ENCODE measurements around the gene GSE1.

Gene GSE1

DNA sequence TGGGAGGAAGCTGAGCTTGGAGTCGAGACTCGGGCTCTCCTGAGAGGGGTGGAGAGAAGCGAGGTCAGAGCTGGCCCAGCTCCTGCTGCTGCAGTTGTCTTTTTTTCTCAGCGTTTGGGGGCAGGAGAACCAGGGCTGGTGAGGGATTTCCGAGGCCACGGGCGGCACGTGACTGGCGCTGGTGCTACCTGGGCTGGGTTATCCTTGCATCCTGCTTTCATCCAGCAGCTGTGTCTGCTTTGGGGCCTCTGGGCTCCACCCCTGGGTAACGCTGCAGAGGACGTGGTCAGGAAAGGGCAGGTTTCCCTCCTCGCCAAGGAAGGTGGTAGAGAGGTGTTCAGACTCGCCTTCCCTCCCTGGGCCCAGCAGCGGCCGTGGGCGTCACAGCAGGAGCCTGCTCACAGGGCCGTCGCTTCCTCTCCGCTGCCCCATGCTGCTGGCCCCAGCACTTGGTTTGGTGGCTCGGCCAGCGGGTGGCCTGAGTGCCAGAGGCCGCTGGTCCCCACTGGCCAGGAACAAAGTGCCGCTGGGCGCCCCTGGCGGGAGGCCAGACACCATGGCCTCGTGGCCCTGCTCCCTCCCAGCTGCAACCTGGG, 22.5 kb downstream of the GSE1 start:
- no peak for DNase-seq (ENCODE audit: low spot score)

DNA sequence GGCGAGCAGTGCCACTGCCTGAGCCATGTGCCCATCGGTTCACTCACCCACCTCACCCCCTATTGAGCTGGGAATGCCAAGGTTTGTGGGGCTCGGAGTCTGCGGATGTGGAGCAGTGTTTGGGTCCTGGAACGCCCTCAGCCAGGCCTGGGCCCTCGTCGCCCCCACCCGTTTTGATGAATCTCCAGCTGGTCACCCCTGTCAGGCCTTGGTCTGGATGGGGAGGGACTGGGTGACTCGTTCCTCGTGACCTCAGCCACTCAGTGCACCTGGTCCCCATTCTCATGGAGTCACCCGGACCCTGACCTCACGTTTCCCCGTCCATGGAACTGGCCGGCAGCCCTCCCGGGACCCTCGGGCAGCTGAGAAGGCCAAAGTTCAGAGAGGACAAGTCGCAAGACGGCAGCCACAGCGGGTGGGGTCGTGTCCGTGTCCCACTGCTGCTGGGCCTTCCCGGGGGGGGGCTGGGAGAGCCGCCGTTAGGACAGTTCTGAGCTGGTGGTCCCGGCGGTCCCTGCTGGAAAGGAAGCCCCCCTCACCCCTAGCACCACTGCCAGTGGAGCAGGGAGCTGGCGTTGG, 23.2 kb downstream of the GSE1 start:
- DNase-seq (ENCODE audit: low spot score): no peak

DNA sequence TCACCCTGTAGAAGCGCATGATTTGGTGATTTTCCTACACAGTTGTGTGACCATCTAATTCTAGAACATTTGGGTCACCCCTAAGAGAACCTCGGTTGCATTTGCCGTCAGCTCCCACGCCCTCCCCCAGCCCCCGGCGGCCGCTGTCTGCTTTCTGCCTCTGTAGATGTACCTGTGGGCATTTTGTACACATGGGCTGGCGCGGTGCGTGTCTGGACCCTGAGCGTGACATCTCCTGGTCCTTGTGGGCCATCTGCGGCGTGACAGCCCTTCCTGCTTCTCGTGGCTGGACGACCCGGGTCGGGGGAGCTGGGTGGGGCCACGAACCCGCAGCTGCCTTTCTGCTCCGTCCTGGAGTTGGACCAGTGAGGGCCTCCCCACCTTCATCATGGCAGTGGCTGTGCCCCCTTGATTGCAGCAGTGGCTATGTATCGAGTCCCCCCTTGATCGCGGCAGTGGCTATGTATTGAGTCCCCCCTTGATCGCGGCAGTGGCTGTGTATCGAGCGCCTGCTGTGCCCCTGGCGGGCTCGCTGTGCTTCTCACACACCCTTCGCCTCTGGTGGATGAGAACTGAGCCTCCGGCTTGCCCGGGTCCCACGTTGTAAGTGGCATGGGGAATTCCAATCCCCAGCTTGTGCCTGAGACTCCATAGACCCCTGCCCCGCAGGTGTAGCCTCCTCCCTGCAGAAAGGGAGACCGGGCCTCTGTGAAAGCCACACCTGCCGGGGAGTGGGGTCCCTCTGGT, 24.1 kb downstream of the GSE1 start:
- DNase-seq (ENCODE audit: low spot score): no peak

DNA sequence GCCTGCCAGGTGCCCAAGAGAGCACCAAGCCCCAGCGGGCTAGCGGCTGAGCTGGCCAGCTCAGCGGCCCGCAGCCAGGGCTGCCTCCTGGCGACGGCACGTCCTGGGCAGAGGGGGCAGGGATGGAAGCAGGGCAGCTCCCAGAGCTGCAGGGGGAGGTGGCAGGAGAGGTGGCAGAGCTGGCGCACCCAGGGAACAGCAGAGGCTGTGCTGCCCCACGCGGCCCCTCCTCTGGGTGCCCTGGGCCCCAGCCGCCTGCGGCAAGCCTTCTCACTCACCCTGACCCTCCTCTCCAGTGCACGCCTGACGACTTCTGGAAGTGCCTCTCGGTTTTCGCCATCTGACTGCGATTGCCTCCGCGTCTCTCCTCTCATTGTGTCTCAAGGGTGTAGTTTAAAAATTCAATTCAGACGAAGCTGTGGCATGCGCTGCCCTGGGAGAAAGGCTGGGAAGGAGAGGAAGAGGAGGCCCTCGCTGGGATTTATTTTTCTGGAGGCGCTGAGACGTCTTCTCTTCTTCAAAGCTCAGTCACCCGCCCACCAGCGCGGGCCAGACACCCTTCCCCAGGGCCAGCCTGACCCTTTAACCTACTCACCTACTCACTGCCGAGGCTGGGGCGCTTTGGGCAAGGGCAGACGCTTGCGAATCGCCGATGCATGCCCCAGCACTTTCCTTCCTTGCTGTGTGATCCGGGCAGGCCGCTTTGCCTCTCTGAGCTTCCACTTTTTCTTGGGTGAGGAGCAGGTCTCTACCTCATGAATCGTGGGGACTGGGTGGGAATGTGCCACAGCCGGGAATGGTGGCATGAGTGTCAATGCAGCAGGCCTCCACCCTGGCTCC, 24.9 kb downstream of the GSE1 start:
- no peak for DNase-seq (ENCODE audit: low spot score)

DNA sequence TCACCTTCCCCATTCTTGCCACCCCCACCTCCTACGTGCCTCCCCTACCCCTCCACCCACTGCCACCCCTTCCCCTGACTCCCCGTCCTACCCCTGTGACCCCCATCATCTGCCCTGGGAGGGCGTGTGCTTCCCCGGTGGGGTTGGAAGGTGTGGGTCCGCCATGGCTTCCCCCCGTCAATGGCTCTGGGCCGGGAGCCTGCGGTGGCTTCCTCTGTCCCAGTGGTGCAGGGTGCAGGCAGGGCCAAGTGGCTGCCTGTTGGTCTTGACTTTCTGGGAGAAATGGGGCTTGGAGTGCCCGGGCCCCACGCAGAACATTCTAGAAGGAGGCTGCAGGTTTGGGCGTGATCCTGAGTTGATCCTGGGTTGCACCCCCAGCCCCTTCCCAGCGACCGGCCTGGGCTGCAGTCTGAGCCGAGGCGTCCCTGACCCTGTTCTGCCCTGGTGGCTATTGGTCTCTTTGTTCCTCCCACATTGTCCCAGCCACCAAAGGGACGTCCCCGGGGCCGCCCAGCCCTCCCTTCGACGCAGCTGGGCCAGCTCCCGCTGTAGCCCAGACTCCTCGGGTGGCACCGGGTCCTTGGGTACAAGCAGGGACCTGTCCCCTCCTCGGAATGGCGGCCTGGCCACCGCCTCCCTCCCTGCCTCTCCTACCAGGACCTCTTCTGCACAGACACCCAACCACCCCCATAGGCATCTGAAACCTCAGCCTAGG, 25.7 kb downstream of the GSE1 start:
- DNase-seq (ENCODE audit: low spot score): no peak

DNA sequence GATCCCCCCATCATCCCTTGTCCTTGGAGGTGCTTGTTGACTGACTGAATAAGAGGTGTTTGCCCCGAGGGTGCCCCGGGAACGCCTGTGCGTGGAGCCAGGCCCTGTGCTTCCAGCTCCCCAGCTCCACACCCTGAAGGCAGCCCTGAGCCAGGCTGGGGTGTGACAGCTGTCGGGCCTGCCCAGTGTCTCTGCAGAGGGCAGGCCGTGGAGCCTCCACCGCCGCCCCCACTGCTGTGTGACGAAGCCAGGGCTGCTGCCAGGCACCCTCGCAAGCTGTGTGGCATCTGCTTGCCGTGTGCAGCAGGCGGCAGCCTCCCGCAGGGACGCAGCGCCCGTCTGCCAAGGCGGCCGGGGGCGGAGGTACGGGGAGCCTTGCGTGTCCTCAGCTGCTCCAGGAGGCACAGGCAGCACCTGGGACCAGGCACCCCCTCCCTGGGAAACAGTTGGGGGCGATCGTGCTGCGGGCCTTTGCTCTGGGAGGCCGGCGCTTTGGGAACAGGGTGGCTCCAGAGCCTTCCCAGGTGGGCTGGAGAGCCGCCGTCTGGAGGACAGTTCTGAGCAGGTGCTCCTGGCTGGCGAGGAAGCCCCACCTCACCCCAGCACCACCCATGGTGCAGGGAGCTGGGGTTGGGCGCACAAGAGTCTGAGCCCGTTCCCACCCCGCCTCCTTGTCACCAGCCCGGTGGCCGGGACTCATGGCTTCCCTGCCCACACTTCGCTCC, 26.6 kb downstream of the GSE1 start:
- DNase-seq (ENCODE audit: low spot score): no peak

DNA sequence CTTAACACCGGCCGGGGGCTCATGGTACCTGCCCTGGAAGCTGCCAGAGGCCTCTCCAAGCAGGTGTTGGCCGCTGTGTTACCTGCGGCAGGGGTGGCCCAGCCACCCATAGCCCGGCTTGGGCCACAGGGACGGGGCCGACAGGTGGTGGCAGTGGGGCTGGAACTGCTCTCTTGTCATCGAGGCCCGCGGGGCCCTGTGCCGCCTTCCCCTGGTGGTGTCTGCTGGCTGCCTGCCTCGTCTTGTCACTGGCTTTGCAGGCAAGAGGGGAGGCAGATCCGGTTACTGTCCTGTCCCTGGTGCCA, 27.1 kb downstream of the GSE1 start:
- no peak for DNase-seq (ENCODE audit: low spot score)

DNA sequence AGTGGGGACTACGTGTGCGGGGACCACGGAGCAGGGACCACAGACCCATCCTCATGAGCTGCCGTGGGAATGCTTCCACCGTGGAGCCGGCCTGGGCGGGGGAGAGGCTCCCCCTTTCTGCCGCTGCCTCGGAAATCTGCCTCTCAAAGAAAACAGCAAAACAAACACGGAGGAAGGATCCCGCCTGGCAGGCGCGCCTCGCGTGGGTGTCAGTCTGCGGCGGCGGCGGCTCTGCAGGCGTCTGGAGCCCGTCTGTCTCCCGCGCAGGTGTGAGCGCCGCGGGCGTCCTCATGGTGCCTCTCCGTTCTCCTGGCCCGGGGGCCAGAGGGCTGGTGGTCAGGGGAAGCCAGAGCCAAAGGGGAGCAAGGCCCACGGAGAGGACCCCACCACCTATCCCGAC, 27.5 kb downstream of the GSE1 start:
- no peak for DNase-seq (ENCODE audit: low spot score)

DNA sequence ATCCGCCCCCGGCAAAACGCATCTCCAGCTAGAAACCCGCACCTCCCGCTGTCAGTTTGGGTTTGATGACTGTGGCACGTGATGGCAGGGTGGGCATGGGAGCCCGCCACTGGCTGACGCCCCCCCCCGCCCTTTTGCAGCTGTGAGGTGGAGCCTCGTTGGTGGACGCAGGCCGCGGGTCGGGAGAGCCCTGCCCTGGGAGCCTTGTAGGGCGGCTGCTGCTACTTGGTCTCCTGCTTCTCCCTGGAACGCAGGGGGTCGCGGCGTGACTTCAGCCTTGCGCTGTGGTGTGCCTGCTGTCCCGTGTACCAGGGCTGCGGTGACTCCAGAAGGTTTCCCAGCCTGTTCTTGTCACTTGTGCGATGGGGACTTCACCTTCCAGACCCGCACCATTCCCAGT, 28.2 kb downstream of the GSE1 start:
- DNase-seq (ENCODE audit: low spot score): no peak

DNA sequence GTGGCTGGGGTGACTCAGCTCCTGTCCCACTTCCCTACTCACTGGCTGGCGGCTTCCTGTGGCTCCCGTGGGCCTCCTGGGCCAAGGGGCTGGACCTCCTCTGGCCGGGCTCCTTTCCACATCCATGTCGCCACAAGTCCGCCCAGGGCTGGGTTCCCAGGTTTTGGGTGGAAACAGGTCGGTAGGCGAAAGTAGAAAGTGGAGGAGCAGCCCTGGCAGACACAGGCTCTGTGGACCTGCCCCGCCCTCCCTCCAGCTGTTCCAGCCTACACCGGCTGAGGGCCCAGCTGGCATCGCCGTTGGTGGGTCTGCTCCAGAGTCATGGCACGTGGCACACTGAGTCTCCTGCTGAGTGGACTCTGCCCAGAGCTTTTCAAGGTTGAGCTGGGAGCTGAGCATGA, 28.7 kb downstream of the GSE1 start:
- DNase-seq (ENCODE audit: low spot score): no peak

DNA sequence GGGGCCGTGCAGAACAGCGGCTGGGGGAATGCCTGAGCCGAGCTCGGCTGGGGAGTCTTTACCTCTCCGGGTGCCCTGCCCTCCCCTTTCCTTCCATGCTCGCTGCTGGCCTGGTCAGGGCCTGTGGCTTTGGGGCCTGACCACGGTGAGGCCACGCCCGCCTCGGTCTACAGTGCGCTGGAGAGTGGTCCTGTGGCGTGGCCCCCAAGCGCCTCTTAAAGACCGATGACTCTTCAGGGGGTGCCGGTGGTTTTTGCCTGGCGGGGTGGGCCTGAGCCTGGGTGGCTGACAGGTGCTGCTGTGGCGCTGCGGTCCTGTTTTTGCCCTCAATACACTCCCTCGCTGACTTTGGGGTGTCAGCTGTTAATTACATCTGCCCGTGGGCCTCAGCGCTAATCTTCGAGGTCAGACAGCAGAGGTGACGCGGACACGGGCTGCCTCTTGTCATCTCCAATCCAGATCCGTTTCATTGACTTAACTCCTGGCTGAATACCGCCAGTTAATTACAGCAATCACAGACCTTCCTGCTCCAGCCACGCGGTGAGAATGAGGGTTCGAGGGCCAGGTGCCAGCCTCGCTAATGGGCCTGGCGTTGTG, 29.7 kb downstream of the GSE1 start:
- DNase-seq (ENCODE audit: low spot score): no peak

DNA sequence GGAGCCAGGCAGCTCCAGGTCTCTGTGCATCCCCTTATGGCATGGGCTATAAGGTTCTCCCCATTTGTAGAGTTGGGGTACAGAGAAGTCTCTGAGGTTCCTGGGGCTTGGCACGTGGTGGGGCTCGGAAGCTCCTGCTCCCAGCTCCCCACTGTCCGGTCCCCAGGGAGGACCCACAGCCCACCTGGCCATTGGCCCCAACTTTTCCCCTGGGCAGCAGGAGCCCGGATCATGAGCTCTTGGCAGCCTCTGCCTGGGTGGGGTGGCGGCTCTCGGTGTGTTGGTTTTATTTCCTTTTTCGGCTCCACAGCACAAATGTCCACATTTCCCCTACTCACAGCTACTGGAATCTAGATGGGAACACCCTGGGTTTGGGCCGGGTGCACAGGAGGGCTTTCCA, 30.5 kb downstream of the GSE1 start:
- no peak for DNase-seq (ENCODE audit: low spot score)

DNA sequence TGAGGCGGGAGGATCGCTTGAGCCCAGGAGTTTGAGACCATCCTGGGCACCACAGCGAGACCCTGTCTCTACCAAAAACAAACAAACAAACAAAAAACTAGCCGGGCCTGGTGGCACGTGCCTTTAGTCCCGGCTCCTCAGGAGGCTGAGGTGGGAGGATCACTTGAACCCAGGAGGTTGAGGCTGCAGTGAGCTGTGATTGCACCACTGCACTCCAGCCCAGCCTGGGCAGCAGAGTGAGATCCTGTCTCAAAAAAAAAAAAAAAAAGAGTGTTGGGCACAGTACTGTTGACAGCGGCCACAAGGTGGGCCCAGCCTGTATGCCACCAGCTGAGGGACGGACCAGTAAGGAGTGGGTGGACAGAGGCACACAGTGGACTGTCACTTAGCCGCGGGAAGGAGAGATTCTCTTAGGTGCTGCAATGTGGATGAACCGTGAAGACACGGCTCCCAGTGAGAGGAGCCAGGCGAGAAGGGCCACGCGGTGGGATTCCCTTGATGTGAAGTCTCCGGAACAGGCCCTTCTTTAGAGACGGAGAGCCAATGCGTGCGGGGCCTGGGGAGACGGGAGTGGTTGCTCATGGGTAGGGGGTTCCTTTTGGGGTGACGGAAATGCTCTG, 31.1 kb downstream of the GSE1 start:
- no peak for DNase-seq (ENCODE audit: low spot score)

DNA sequence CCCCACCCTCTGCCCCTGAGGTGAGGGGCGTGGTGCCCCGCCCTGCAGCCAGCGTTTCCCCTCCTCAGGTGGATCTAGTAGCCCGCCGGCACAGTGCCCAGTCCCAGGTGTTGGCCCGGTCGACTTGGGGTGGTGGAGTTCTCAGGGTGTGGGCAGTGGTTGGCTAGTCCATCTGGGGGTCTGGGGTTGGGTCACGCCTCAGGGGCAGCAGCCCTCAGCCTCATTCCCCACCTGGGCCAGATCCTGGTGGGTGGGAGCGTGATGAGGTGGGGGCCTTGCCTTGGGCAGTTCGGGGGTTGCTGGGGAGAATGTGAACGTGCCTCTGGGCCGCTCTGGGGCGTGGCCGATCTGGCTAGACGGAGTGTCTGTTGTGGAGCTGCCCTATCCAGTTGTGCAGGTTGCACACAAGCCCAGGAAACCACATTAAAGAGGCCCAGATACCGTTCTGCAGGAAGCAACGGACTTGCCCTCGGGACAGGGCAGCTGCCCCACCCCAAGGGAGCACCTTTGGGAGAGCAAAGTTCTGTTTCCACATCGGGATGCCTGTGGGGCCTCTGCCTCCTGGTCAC, 32.0 kb downstream of the GSE1 start:
- no peak for DNase-seq (ENCODE audit: low spot score)

DNA sequence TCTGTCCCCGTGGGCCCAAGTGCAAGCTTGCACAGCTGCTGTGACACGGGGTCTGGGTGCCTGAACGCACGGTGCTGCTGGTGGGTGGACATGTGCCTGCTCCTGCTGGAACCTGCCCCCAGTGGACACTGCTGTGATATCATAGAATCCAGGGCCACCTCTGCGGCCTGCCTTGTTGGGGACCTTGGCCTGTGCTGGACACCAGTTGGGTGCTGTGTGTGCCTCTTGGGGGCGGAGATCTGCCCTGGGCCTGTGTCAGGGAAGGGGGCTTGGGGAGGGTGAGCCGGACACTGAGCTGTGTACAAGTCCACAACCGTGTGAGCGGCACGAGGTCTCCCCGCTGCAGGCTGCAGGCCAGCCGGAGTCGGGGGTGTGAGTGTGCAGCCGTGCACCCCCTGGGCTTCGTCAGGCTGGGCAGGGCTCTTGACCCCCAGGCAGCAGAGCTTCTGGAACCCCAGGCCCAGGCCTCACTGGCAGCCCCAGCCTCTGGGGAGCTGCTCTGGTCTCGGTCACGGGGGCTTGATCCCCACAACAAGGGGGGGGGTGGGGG, 33.3 kb downstream of the GSE1 start:
- DNase-seq (ENCODE audit: low spot score): no peak

DNA sequence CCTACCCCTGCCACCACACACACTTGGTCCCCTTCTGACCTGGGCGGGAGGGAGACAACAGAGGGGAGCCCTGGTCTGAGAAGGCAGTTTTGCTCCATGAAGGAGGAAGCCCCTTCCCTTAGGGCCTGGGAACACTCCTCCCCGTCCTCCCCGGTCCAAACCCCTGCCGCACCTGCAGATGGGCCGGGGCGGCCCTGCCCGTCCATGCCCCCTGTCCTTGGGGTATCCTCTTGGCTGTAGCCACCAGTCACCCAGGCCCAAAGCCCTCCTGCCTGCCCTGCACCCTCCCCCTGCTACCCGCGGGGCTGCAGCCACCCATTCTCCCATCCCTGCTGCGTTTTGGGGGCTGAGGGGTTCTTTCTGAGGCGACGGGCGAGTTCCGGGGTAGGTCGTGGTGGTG, 33.9 kb downstream of the GSE1 start:
- no peak for DNase-seq (ENCODE audit: low spot score)

DNA sequence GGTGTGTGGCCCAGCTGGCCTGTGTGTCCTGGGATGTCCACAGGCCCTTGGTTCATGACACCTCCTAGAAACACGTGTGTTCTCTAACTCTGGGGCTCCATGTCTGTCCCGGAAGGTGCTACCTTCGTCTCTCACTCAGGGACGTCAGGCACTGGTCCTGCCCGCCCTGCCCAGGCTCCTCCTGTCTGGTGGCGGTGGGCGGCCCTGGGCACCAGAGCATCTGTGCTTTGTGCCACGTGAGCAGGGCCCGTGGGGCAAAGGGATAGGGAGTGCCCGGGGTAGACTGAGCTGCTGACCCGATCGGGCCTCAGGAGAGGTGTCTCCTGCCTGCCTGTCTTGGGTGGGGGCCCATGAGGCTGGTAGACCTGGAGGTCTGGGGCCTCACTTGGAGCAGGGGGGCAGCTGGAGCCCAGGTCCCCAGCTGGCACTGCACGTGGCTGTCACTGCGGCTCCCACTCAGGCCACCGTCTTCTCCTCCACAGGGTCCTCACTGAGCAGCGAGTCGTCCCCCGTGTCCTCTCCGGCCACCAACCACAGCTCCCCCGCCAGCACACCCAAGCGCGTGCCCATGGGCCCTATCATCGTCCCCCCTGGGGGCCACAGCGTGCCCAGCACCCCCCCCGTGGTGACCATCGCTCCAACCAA, 35.1 kb downstream of the GSE1 start:
- DNase-seq (ENCODE audit: low spot score): no peak

DNA sequence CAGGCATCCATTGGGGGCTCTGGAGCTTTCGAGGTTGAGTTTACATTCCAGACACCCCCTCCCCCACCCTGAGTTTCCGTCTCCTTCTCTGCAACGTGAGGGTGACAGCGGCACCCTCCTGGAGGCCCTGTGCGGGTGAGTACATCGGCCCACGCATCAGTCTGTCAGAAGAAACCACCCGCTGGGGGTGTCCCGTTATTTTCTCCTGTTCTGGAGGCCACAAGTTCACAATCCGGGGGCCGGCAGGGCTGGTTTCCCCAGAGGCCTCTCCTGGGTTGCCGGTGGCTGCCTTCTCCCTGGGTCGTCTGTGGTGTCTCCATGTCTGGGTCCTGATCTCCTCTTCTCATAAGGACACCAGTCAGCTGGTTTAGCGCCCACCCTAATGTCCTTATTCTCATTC, 35.7 kb downstream of the GSE1 start:
- no peak for DNase-seq (ENCODE audit: low spot score)

DNA sequence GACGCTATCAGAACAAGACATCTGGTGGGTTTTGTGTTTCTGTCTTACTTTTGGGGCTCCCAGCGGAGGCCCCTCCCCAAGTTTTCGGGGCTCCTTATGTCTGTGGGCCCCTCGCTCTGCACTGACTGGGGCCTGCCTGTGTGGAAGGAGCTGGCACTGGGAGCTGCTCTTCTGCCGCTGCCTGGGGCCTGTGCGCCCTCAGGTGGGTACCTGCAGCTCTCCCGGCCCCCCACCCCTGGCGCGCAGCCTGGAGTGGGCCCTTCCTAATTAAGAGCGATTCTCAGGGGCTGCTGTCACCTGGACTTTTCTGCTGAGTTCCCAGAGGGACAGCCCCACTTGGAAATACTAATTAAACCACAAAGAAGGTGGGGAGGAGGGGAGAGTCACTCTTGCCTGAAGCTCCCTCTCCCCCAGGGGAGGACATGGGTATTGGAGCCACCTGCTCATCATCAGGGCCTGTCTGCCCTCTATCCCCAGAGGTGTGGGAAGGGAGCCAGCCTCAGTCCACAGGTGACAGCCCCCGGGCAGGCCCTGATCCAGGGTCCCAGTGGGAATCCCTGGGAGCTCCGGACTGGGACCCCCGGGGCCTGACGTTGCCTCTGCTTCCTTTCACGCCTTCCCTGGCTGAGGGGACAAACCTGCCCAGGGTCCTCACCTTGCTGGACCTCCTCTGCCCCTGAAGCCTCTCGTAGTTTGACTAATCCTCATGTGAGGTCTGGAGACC, 36.5 kb downstream of the GSE1 start:
- DNase-seq (ENCODE audit: low spot score): no peak

All from CD4-positive, alpha-beta T cell treated with Interleukin-2 at 100 ng/mL for 4 hours (primary cell).